Measurements from ENCODE around the gene PRDM2.

Gene PRDM2

DNA sequence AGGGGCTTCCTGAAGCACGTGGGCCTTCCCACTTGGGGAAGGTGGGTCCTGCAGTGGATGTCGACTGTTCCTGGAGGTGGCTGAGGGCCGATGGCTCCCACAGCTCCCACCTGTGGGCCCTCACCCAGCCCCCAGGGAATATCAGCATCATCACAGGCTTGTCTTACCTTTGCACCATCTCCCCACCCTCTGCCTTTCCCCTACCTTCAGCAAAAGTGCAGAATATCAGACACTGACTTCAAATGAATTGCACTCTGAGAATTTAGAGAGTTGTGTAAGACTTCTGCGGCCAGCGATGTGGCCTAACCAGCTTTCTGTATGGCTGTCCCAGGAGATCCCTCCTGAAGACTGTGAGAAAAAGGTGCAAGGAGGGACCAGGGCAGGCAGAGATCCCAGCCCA, 105.4 kb downstream of the PRDM2 start (continued):
- TF ChIP-seq, protein P1, sequence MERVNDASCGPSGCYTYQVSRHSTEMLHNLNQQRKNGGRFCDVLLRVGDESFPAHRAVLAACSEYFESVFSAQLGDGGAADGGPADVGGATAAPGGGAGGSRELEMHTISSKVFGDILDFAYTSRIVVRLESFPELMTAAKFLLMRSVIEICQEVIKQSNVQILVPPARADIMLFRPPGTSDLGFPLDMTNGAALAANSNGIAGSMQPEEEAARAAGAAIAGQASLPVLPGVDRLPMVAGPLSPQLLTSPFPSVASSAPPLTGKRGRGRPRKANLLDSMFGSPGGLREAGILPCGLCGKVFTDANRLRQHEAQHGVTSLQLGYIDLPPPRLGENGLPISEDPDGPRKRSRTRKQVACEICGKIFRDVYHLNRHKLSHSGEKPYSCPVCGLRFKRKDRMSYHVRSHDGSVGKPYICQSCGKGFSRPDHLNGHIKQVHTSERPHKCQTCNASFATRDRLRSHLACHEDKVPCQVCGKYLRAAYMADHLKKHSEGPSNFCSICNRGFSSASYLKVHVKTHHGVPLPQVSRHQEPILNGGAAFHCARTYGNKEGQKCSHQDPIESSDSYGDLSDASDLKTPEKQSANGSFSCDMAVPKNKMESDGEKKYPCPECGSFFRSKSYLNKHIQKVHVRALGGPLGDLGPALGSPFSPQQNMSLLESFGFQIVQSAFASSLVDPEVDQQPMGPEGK (tag by site-specific recombination; IDR thresholded peaks at IDR 0.05) = no peak
- TF ChIP-seq ZNF670 (tag by site-specific recombination; IDR thresholded peaks at IDR 0.05; ENCODE audit: low read depth) = no peak

DNA sequence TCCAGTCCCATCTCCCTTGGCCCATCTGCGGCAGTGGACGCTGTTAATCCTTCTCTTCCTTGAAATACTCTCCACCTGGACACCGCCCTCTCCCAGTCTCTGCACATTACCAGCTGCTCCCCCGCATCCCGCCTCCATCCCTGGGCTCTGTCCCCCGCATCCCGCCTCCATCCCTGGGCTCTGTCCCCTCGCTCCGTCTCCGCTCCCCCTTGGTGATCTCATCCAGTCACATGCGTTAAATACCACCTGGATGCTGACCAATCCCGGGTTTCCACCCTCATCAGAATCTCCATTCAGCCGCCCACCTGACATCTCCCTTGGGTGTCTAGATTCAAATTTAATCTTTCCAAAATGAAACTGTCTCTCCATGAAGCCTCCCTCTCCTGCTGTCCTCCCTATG, 106.1 kb downstream of the PRDM2 start:
- H3K27ac ChIP-seq (ENCODE audit: extremely low read depth, low read depth, low read length) = no peak overlapping the region
- H3K4me3 ChIP-seq (ENCODE audit: low read depth, low read length) = no peak overlapping the region
- no peaks in the 10 kb centered on the region for H3K4me1 ChIP-seq (ENCODE audit: control insufficient read depth, insufficient read depth, low read length)
- ChIA-PET POLR2A (no interaction called here), CTCF (no interaction called here)
- H3K9me3 ChIP-seq (ENCODE audit: control insufficient read depth, insufficient read depth, low read depth, low read length) = no peaks in the 10 kb centered on the region
- no peaks in the 10 kb centered on the region for H3K36me3 ChIP-seq (ENCODE audit: control insufficient read depth in 2 of 2, insufficient read depth in 1 of 2, low read length in 2 of 2)
- TF ChIP-seq ZFHX2 (tag by site-specific recombination; conservative IDR thresholded peaks at IDR 0.05) (peak; percentile 82), KLF9 (tag by site-specific recombination; IDR thresholded peaks at IDR 0.05; ENCODE audit: low read depth) (no peak), EGR2 (tag by site-specific recombination; IDR thresholded peaks at IDR 0.05; ENCODE audit: low read depth) (peak; percentile 86)
- TF ChIP-seq, protein P2, sequence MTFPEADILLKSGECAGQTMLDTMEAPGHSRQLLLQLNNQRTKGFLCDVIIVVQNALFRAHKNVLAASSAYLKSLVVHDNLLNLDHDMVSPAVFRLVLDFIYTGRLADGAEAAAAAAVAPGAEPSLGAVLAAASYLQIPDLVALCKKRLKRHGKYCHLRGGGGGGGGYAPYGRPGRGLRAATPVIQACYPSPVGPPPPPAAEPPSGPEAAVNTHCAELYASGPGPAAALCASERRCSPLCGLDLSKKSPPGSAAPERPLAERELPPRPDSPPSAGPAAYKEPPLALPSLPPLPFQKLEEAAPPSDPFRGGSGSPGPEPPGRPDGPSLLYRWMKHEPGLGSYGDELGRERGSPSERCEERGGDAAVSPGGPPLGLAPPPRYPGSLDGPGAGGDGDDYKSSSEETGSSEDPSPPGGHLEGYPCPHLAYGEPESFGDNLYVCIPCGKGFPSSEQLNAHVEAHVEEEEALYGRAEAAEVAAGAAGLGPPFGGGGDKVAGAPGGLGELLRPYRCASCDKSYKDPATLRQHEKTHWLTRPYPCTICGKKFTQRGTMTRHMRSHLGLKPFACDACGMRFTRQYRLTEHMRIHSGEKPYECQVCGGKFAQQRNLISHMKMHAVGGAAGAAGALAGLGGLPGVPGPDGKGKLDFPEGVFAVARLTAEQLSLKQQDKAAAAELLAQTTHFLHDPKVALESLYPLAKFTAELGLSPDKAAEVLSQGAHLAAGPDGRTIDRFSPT (tag by site-specific recombination; IDR thresholded peaks at IDR 0.05) = no peak

DNA sequence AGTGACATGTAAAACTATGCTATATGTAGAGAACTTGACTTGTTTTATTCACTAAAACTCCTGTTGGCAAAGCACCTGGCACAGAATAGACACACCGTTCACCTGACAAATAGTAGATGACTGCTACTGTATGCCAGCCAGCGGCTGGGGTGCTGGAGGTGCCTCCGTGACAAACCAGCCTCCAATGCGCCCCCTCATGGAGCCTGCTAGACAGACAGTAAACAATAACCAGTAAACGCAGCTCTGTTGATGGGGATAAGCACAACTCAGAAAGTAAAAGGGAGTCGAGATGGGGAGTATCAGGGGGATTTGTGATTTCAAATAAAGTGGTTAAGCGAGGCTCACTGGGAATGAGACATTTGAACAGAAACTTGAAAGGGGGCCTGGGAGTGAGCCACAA, 107.2 kb downstream of the PRDM2 start:
- Histone ChIP-seq H3K4me1 (ENCODE audit: control insufficient read depth, insufficient read depth, low read length) (no peaks in the 10 kb centered on the region), H3K36me3 (ENCODE audit: control insufficient read depth in 2 of 2, insufficient read depth in 1 of 2, low read length in 2 of 2) (no peaks in the 10 kb centered on the region), H3K9me3 (ENCODE audit: control insufficient read depth, insufficient read depth, low read depth, low read length) (no peaks in the 10 kb centered on the region), H3K27ac (ENCODE audit: extremely low read depth, low read depth, low read length) (no peak overlapping the region), H3K4me3 (ENCODE audit: low read depth, low read length) (no peak overlapping the region)
- ChIA-PET POLR2A (no interaction called here), CTCF (no interaction called here)
- TF ChIP-seq ZFP69B (tag by site-specific recombination; IDR thresholded peaks at IDR 0.05) = no peak
- 0 out of 2 replicates have a peak, but pooled peaks have one; percentile 31 for TF ChIP-seq MZF1 (tag by site-specific recombination; IDR thresholded peaks at IDR 0.05; ENCODE audit: borderline replicate concordance)
- TF ChIP-seq, protein P3, sequence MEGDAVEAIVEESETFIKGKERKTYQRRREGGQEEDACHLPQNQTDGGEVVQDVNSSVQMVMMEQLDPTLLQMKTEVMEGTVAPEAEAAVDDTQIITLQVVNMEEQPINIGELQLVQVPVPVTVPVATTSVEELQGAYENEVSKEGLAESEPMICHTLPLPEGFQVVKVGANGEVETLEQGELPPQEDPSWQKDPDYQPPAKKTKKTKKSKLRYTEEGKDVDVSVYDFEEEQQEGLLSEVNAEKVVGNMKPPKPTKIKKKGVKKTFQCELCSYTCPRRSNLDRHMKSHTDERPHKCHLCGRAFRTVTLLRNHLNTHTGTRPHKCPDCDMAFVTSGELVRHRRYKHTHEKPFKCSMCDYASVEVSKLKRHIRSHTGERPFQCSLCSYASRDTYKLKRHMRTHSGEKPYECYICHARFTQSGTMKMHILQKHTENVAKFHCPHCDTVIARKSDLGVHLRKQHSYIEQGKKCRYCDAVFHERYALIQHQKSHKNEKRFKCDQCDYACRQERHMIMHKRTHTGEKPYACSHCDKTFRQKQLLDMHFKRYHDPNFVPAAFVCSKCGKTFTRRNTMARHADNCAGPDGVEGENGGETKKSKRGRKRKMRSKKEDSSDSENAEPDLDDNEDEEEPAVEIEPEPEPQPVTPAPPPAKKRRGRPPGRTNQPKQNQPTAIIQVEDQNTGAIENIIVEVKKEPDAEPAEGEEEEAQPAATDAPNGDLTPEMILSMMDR (tag by site-specific recombination; IDR thresholded peaks at IDR 0.05) = 0 out of 2 replicates have a peak, but pooled peaks have one; percentile 36

DNA sequence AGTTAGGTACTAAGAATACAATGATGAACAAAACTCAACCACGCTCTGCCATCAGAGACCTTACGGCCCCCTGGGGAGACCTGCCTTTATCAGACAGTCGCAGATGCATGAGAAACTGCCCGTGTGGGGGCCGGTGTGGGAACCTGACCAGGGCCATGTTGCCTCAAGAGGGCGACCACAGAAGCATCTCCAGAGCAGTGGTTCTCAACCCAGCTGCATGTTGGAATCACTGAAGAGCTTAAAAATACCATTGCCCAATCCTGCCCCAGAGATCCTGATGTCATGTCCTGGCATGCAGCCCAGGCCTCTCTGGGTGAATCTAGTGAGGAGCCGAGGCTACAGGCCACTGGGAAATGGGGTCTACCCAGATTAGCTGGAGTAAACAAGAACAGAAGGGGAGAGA, 108.7 kb downstream of the PRDM2 start:
- ChIA-PET POLR2A (interaction anchor here (1.0 kb wide), 1 partner anchor 60 kb away, joined by 3 read pairs; no protein-coding TSS in a partner anchor), CTCF (interaction anchor here (0.6 to 0.7 kb wide), 4 partner anchors 12 to 146 kb away, joined by 3 to 5 read pairs (median 4); no protein-coding TSS in a partner anchor)
- no peak overlapping the region for H3K27ac ChIP-seq (ENCODE audit: extremely low read depth, low read depth, low read length)
- TF ChIP-seq ZNF660 (tag by site-specific recombination; IDR thresholded peaks at IDR 0.05) = peak; percentile 46; the same call in 1 of the 2 replicates
- TF ChIP-seq ZNF670 (tag by site-specific recombination; IDR thresholded peaks at IDR 0.05; ENCODE audit: low read depth) = no peak
- TF ChIP-seq ZNF768 (tag by site-specific recombination; IDR thresholded peaks at IDR 0.05) = no peak
- TF ChIP-seq ZNF394 (tag by site-specific recombination; IDR thresholded peaks at IDR 0.05; ENCODE audit: borderline replicate concordance) = no peak
- TF ChIP-seq ZNF501 (tag by site-specific recombination; IDR thresholded peaks at IDR 0.05) = no peak
- H3K9me3 ChIP-seq (ENCODE audit: control insufficient read depth, insufficient read depth, low read depth, low read length) = no peaks in the 10 kb centered on the region
- no peaks in the 10 kb centered on the region for H3K4me1 ChIP-seq (ENCODE audit: control insufficient read depth, insufficient read depth, low read length)
- H3K36me3 ChIP-seq (ENCODE audit: control insufficient read depth in 2 of 2, insufficient read depth in 1 of 2, low read length in 2 of 2) = no peaks in the 10 kb centered on the region
- no peak overlapping the region for H3K4me3 ChIP-seq (ENCODE audit: low read depth, low read length)

All from HEK293 (cell line).